Measurements from ENCODE around the gene NFATC2IP. TPM values are rescaled to one million over a fixed set of nuclear protein-coding genes. Genes with fewer than 3 reads are reported as not detected.

Gene NFATC2IP
- total RNA-seq, result 9.5 and 14.2 TPM in 2 replicates

DNA sequence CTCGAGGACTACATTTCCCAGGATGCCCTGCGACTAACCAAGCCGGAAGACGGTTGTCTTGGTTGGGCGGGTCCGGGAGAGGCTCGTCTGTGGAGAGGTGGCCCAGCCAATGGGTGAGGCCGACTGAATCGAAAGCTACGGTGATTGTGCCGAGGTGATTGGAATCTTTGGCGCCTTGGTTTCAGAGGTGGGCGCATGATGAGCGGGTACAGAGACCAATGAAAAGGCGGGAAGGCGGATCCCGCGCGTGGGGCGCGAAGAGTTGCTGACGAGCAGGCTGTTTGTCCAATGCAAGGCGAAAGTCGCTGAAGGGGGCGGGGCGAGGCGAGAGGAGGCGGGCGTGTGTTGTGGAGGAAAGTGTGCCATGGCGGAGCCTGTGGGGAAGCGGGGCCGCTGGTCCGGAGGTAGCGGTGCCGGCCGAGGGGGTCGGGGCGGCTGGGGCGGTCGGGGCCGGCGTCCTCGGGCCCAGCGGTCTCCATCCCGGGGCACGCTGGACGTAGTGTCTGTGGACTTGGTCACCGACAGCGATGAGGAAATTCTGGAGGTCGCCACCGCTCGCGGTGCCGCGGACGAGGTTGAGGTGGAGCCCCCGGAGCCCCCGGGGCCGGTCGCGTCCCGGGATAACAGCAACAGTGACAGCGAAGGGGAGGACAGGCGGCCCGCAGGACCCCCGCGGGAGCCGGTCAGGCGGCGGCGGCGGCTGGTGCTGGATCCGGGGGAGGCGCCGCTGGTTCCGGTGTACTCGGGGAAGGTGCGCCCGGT, at the start of gene NFATC2IP:
NFATC2IP (plus strand) TSS at position 290 of the 762 bp plus-strand sequence; CDS start at position 365, 75 bp downstream.

DNA sequence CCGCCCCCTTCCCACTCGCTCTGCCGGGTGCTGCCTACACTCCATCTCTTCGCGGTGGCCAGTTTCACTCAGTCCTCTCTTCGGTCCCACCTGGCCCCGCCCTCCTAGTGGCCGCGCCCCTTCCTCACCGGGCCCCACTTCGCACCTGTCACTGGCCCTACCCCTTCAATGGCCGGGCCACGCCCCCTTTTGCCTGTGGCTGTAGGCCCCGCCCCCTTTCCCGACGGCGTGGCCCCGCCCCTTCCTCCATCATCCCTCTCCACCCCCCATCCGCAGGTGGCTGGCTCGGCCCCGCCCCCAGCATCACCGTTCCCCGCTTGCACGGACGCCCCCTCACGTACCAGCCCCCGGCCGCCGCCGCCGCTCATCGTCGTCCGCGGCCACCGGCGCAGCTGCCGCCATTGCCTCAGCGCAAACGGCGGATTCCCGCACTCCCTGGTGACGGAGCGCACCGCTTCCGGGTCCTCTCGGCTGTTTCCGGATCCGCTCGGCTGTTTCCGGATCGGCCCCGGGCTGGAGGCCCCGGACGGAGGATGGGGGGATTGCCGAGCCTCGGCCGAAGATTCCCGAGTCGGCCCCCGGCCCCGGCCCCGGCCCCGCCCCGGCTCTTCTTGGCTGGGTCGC, 25.9 kb upstream of the NFATC2IP start, which contains the start of gene RABEP2:
RABEP2 (minus strand) TSS at position 477 of the 624 bp plus-strand sequence; CDS start at position 402, 75 bp downstream.

DNA sequence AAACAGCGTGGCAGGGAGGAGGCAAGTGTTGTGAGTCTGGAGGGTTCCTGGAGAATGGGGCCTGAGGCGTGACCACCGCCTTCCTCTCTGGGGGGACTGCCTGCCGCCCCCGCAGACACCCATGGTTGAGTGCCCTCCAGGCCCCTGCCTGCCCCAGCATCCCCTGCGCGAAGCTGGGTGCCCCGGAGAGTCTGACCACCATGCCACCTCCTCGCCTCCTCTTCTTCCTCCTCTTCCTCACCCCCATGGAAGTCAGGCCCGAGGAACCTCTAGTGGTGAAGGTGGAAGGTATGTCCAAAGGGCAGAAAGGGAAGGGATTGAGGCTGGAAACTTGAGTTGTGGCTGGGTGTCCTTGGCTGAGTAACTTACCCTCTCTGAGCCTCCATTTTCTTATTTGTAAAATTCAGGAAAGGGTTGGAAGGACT, 18.9 kb upstream of the NFATC2IP start, which contains the start of gene CD19:
CD19 (plus strand) TSS at position 171 of the 425 bp plus-strand sequence; CDS start at position 201, 30 bp downstream.

DNA sequence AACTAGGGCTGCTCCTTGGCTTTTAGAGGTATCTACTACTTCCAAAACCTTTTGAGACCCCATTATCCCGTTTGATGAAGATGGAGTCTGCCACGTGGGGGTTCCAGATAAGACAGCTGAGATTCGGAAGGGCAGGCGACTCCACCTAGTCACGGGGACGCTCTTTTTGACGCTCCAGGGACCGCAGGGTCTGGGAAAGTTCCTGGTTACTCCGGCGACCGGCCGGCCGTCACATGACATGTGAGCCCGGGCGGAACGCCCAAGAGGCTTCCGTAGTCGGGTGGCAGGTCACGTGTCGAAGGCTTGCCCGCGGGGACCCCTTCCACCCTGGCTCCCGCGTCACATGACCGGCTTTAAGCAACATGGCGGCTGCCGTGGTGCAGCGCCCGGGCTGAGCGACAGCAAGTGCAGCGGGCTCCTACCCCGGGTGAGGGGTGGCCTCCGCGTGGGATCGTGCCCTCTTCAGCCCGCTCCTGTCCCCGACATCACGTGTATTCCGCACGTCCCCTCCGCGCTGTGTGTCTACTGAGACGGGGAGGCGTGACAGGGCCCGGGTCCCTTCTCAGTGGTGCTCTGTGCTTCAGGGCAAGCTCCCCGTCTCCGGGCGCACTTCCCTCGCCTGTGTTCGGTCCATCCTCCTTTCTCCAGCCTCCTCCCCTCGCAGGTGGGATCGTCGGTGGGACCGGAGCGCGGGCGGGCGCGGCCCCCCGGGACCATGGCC, 23.9 kb downstream of the NFATC2IP start, which contains the start of gene SPNS1:
SPNS1 (plus strand) TSS at position 342 of the 721 bp plus-strand sequence; CDS start at position 716, 374 bp downstream.

DNA sequence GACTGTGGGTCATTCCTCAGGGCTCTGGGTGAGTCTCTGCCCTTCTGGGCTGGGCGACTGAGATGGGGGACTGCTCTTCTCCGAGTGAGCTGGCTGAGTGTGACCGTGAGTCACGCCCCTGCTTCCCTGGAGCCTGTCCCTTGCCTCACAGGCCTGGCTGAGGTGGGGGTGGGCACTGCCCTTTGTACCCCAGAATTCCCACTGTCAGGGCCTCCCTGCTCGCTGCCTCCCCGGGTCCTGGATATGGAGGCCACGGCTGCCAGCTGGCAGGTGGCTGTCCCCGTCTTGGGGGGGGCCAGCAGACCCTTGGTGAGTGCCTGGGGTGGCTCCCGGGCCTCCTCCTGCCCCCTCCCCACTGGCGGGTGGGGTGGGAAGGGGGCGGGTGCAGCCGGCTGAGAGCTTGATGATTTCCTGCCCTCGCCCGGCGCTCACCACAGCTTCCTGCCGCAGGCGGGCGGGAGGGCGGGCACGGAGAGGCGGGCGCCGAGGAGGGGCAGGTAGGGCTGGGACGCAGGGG, 33.9 kb downstream of the NFATC2IP start, which contains the start of gene LAT:
LAT (plus strand) TSS at position 434 of the 517 bp plus-strand sequence. CDS start 366 bp downstream, outside the sequence.

Other genes starting within 250 kb of the NFATC2IP start
- gene EIF3C, start 239.5 kb upstream of the NFATC2IP start, total RNA-seq, result 304 and 379 TPM in 2 replicates
- gene NPIPB9, start 199.2 kb upstream of the NFATC2IP start, total RNA-seq, result 1.0 TPM in 1 of 2 replicates, not detected in the other
- gene ATXN2L, start 127.9 kb upstream of the NFATC2IP start, total RNA-seq, result 51.1 and 69.8 TPM in 2 replicates
- gene TUFM, start 104.6 kb upstream of the NFATC2IP start, total RNA-seq, result 116 and 129 TPM in 2 replicates
- gene SH2B1, start 87.1 kb upstream of the NFATC2IP start, total RNA-seq, result 20.7 and 28.6 TPM in 2 replicates
- gene ATP2A1, start 72.4 kb upstream of the NFATC2IP start, total RNA-seq, result not detected in 2 replicates
- 18.1 and 27.3 TPM in 2 replicates for gene RABEP2, start 25.7 kb upstream of the NFATC2IP start, total RNA-seq
- not detected in 2 replicates for gene CD19, start 19.0 kb upstream of the NFATC2IP start, total RNA-seq
- 30.3 and 33.2 TPM in 2 replicates for gene SPNS1, start 23.8 kb downstream of the NFATC2IP start, total RNA-seq
- gene LAT, start 34.1 kb downstream of the NFATC2IP start, total RNA-seq, result 0.56 and 0.93 TPM in 2 replicates